Measurements from ENCODE around the gene FBRS.

FBRS gene

GRCh38 chr16:30619638-30620037 is 38.6 kb upstream of the FBRS start:
- TF ChIP-seq FOXM1 (IDR thresholded peaks at IDR 0.05; ENCODE audit: borderline replicate concordance, low read depth) (no peak), CEBPB (IDR thresholded peaks at IDR 0.05) (no peak), CREB1 (IDR thresholded peaks at IDR 0.05; ENCODE audit: low read depth) (no peak), NFIC (IDR thresholded peaks at IDR 0.05) (no peak), YY1 (IDR thresholded peaks at IDR 0.05; ENCODE audit: low read depth) (no peak), TAF1 (IDR thresholded peaks at IDR 0.05; ENCODE audit: low read depth) (no peak), REST (IDR thresholded peaks at IDR 0.05; ENCODE audit: low read depth) (no peak), TEAD4 (IDR thresholded peaks at IDR 0.05) (no peak), USF1 (IDR thresholded peaks at IDR 0.05) (no peak), ZBTB7A (IDR thresholded peaks at IDR 0.05; ENCODE audit: low read depth) (no peak), MAX (IDR thresholded peaks at IDR 0.05) (no peak), EGR1 (IDR thresholded peaks at IDR 0.05) (no peak), RAD21 (IDR thresholded peaks at IDR 0.05; ENCODE audit: low read depth) (no peak), EP300 (IDR thresholded peaks at IDR 0.05; ENCODE audit: borderline replicate concordance) (no peak), TCF12 (IDR thresholded peaks at IDR 0.05; ENCODE audit: low read depth) (no peak)

GRCh38 chr16:30620169-30620568 is 38.1 kb upstream of the FBRS start:
- TF ChIP-seq EP300 (IDR thresholded peaks at IDR 0.05; ENCODE audit: borderline replicate concordance) (no peak), TCF12 (IDR thresholded peaks at IDR 0.05; ENCODE audit: low read depth) (no peak), YY1 (IDR thresholded peaks at IDR 0.05; ENCODE audit: low read depth) (no peak), FOXM1 (IDR thresholded peaks at IDR 0.05; ENCODE audit: borderline replicate concordance, low read depth) (no peak), CREB1 (IDR thresholded peaks at IDR 0.05; ENCODE audit: low read depth) (no peak), EGR1 (IDR thresholded peaks at IDR 0.05) (no peak), USF1 (IDR thresholded peaks at IDR 0.05) (no peak), TAF1 (IDR thresholded peaks at IDR 0.05; ENCODE audit: low read depth) (no peak), RAD21 (IDR thresholded peaks at IDR 0.05; ENCODE audit: low read depth) (no peak), MAX (IDR thresholded peaks at IDR 0.05) (no peak), NFIC (IDR thresholded peaks at IDR 0.05) (no peak), REST (IDR thresholded peaks at IDR 0.05; ENCODE audit: low read depth) (no peak)

- TF ChIP-seq CEBPB (IDR thresholded peaks at IDR 0.05) (no peak), ZBTB7A (IDR thresholded peaks at IDR 0.05; ENCODE audit: low read depth) (no peak), USF1 (IDR thresholded peaks at IDR 0.05) (no peak)
Observed at GRCh38 chr16:30621765-30622164, 36.5 kb upstream of the FBRS start.

DNA sequence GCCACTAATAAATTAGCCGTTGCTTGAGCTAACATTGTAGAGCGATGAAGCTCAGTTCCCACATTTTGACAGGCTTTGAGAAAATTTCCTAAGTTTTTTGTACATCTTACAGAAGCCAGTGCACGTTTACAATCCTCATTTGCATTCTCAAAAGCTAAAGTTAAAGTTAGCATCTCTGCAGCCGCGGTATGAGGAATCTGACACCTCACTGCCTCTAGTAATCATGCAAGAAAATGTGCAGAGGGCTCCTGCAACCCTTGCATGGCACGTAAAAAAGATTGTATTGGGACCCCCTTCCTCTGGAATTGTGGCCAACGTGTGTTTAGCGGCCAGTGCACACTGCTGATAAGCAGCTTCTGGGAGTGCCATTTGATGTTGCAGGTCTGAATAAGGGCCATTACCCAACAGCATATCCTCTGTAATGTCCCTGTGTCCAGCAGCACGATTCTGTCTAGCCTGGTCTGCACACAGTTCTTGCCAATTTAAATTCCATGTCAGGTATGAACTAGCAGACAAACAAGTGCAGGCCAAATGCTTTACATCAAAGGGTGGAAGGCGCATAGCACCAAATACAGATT is 35.7 kb upstream of the FBRS start:
- TF ChIP-seq CEBPB (IDR thresholded peaks at IDR 0.05) (no peak), EP300 (IDR thresholded peaks at IDR 0.05; ENCODE audit: borderline replicate concordance) (no peak), REST (IDR thresholded peaks at IDR 0.05; ENCODE audit: low read depth) (no peak), CREB1 (IDR thresholded peaks at IDR 0.05; ENCODE audit: low read depth) (no peak), TEAD4 (IDR thresholded peaks at IDR 0.05) (no peak), NFIC (IDR thresholded peaks at IDR 0.05) (no peak), RAD21 (IDR thresholded peaks at IDR 0.05; ENCODE audit: low read depth) (no peak), TCF12 (IDR thresholded peaks at IDR 0.05; ENCODE audit: low read depth) (no peak), ZBTB7A (IDR thresholded peaks at IDR 0.05; ENCODE audit: low read depth) (no peak), YY1 (IDR thresholded peaks at IDR 0.05; ENCODE audit: low read depth) (no peak), FOXM1 (IDR thresholded peaks at IDR 0.05; ENCODE audit: borderline replicate concordance, low read depth) (no peak), USF1 (IDR thresholded peaks at IDR 0.05) (no peak), TAF1 (IDR thresholded peaks at IDR 0.05; ENCODE audit: low read depth) (no peak), EGR1 (IDR thresholded peaks at IDR 0.05) (no peak), MAX (IDR thresholded peaks at IDR 0.05) (no peak)

Data from Ishikawa (cell line).